Fibroblast of lung (primary cell): ENCODE data around the gene BAZ1B.

Experiments used
- CTCF ChIP-seq, 2 donors: IDR thresholded peaks in 1 of 2; conservative IDR thresholded peaks in 1 of 2; 1 replicate in 1 of 2; 2 replicates in 1 of 2; pipeline ENCODE4 v1.5.1; 2011 to 2012; ENCODE audit warnings: low read length in 2 of 2, control low read depth in 1 of 2, inconsistent platforms in 1 of 2, low read depth in 1 of 2, mild to moderate bottlenecking in 1 of 2
- EZH2 ChIP-seq: IDR thresholded peaks from 2 replicates; pipeline ENCODE4 v1.5.1; 2012; ENCODE audit warnings: low read length, control low read depth, mild to moderate bottlenecking; ENCODE audit errors: missing control alignments

- TF ChIP-seq CTCF (conservative IDR thresholded peaks at IDR 0.05 in 1 of 2, IDR thresholded peaks at IDR 0.05 in 1 of 2; ENCODE audit: low read depth in 1 of 2, low read length in 2 of 2), result no peak
- TF ChIP-seq EZH2, result no peak
These were observed 34.6 kb downstream of the BAZ1B start for GRCh38 chr7:73487486-73487885.
